Activated naive CD4-positive, alpha-beta T cell treated with anti-CD3 and anti-CD28 coated beads, Interleukin-2, amount 50 U/mL, for 24 hours (primary cell): Measurements from ENCODE around the gene TTC33.
"Not testable (repeated sequence)": the region's sequence is repeated elsewhere in the genome, so short reads cannot be mapped to it uniquely, and the experiment has no call there.

Experiments used
- H3K27ac Mint-ChIP-seq: one replicate; pipeline ENCODE4 v1.8.0; 2021; ENCODE audit warnings: mild to moderate bottlenecking, mixed read lengths
- H3K27me3 Mint-ChIP-seq: one replicate; pipeline ENCODE4 v1.8.0; 2021; ENCODE audit warnings: mixed read lengths
- H3K36me3 Mint-ChIP-seq: one replicate; pipeline ENCODE4 v1.8.0; 2021; ENCODE audit warnings: mixed read lengths
- H3K4me1 Mint-ChIP-seq: one replicate; pipeline ENCODE4 v1.8.0; 2021; ENCODE audit warnings: mixed read lengths
- H3K4me3 Mint-ChIP-seq: one replicate; pipeline ENCODE4 v1.8.0; 2021; ENCODE audit warnings: mild to moderate bottlenecking, mixed read lengths
- H3K9me3 Mint-ChIP-seq: one replicate; pipeline ENCODE4 v1.8.0; 2021; ENCODE audit warnings: mixed read lengths

TTC33 gene

DNA sequence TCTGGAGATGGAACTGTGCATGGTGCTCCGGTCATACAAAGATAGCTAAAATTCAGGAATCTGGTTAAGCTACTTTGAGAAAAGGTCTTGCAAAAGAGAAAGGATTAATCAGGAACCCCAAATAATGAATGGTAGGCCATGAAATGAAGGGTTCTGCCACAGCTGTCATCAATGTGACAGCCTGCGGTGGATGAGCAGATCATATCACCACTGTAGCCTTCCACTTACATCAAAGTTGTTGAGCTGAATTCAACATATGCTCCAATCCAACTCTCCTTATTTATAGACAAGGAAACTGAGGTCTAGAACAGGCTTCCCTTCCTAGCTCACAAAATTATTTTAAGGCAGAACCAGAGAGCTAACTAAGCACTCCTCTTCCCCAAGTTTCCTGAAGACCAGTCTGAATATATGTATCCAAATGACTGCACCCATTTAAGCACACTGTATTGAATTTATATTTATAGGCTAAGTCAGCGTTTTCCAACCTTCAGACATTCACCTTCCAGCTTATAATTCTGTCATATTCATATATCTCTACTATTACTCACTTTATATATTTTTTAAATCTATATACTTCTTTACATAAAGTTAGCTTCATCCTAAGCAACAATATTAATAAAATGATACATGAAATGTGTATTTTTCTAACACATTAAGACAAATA lies 90.0 kb downstream of the TTC33 start:
- Mint-ChIP-seq H3K36me3 (no peaks in the 10 kb centered on the region), H3K27me3 (no peaks in the 10 kb centered on the region), H3K4me3 (no peak overlapping the region), H3K4me1 (peaks cover 26% of the 10 kb centered on the region), H3K9me3 (no peaks in the 10 kb centered on the region), H3K27ac (no peak overlapping the region)

- no peak overlapping the region for H3K4me3 Mint-ChIP-seq
- peaks cover 25% of the 10 kb centered on the region for H3K4me1 Mint-ChIP-seq
- no peaks in the 10 kb centered on the region for H3K9me3 Mint-ChIP-seq
- no peaks in the 10 kb centered on the region for H3K36me3 Mint-ChIP-seq
- H3K27me3 Mint-ChIP-seq: no peaks in the 10 kb centered on the region
- no peak overlapping the region for H3K27ac Mint-ChIP-seq
These were observed 95.0 kb downstream of the TTC33 start for GRCh38 chr5:40660751-40661150.

GRCh38 chr5:40656766-40657165 lies 99.0 kb downstream of the TTC33 start:
- H3K27ac Mint-ChIP-seq: no peak overlapping the region
- H3K36me3 Mint-ChIP-seq: no peaks in the 10 kb centered on the region
- no peaks in the 10 kb centered on the region for H3K27me3 Mint-ChIP-seq
- no peak overlapping the region for H3K4me3 Mint-ChIP-seq
- H3K4me1 Mint-ChIP-seq: peaks cover 64% of the 10 kb centered on the region
- no peaks in the 10 kb centered on the region for H3K9me3 Mint-ChIP-seq

DNA sequence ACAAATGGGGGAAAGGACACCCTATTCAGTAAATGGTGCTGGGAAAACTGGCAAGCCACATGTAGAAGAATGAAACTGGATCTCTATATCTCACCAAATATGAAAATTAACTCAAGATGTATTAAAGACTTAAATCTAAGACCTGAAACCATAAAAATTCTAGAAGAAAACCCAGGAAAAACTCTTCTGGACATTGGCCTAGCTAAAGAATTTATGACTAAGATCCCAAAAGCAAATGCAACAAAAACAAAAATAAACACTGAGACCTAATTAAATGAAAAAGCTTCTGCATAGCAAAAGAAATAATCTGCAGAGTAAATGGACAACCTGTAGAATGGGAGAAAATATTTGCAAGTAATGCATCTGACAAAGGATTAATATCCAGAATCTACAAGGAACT lies 99.7 kb downstream of the TTC33 start:
- not testable (repeated sequence) for H3K27me3 Mint-ChIP-seq, H3K27ac Mint-ChIP-seq, H3K9me3 Mint-ChIP-seq, H3K36me3 Mint-ChIP-seq, H3K4me3 Mint-ChIP-seq
- H3K4me1 Mint-ChIP-seq: peaks cover 64% of the 10 kb centered on the region

DNA sequence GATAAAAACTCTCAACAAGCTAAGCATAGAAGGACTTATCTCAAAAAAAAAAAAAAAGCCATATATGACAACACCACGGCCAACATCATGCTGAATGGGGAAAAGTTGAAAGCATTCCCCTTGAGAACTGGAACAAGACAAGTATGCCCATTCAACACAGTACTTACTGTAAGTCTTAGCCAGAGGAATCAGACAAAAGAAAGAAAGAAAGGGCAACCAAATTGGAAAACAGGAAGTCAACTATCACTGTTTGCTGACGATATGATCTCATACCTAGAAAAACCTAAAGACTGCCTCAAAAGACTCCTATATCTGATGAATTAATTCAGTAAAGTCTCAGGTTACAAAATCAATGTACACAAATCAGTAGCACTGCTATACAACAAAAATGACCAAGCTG lies 100.6 kb downstream of the TTC33 start:
- peak overlapping the region; percentile 94 for H3K27ac Mint-ChIP-seq
- no peaks in the 10 kb centered on the region for H3K27me3 Mint-ChIP-seq
- no peaks in the 10 kb centered on the region for H3K36me3 Mint-ChIP-seq
- no peaks in the 10 kb centered on the region for H3K9me3 Mint-ChIP-seq
- H3K4me1 Mint-ChIP-seq: peaks cover 70% of the 10 kb centered on the region
- H3K4me3 Mint-ChIP-seq: peak overlapping the region; percentile 84

DNA sequence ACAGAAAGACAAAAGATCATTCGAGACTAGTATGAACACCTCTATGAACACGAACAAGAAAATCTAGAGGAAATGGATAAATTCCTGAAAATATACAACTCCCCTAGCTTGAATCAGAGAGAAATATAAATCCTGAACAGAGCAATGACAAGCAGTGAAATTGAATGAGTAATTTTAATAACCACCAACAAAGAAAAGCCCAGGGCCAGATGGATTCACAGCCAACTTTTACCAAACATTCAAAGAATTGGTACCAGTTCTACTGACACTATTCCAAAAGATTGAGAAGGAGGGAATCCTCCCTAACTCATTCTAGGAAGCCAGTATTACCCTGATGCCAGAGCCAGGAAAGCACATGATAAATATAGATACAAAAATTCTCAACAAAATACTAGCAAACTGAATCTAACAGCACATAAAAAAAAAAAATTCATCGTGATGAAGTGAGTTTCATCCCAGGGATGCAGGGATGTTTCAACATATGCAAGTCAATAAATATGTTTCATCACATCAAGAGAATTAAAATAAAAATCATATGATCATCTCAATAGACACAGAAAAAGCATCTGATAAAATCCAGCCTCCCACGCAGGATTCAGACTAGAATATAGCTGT lies 101.3 kb downstream of the TTC33 start:
- H3K27ac Mint-ChIP-seq: peak overlapping the region; percentile 91
- H3K4me3 Mint-ChIP-seq: peak overlapping the region; percentile 84
- H3K27me3 Mint-ChIP-seq: no peaks in the 10 kb centered on the region
- H3K4me1 Mint-ChIP-seq: peaks cover 77% of the 10 kb centered on the region
- H3K36me3 Mint-ChIP-seq: no peaks in the 10 kb centered on the region
- no peaks in the 10 kb centered on the region for H3K9me3 Mint-ChIP-seq

DNA sequence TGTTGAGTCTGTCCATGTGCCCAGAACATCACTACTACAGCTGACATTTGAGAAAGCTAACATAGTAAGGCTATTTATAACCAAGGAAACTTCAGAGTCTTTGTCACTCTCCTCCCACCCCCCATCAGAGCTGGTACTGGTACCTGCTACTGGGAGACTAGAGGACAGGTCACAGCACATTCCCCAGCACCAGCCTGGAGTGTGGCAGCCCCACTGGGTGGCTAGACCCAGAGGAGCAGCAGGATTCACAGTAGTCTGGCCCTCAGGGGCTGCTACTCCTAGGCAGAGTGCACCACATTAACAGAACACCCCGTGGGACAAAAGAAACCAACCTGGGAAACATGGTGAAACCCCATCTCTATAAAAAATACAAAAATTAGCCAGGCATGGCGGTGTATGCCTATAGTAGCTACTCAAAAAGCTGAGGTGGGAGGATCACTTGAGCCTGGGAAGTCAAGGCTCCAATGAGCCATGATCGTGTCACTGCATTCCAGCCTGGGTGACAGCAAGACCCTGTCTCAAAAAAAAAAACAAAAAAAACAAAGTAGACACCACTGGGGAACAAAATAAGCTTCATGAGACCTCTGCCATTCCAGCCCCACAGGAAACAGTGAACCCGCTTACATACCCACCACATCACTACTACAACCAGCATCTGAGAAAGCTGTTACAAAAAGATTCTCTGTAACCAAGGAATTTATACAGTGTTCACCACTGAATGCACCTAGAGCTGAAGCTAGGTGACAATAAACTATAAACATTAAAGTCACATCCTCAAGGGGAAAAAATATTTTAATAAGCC lies 102.3 kb downstream of the TTC33 start:
- peak overlapping the region; percentile 84 for H3K4me3 Mint-ChIP-seq
- peaks cover 81% of the 10 kb centered on the region for H3K4me1 Mint-ChIP-seq
- H3K27ac Mint-ChIP-seq: peak overlapping the region; percentile 91
- no peaks in the 10 kb centered on the region for H3K27me3 Mint-ChIP-seq
- H3K36me3 Mint-ChIP-seq: no peaks in the 10 kb centered on the region
- H3K9me3 Mint-ChIP-seq: no peaks in the 10 kb centered on the region

DNA sequence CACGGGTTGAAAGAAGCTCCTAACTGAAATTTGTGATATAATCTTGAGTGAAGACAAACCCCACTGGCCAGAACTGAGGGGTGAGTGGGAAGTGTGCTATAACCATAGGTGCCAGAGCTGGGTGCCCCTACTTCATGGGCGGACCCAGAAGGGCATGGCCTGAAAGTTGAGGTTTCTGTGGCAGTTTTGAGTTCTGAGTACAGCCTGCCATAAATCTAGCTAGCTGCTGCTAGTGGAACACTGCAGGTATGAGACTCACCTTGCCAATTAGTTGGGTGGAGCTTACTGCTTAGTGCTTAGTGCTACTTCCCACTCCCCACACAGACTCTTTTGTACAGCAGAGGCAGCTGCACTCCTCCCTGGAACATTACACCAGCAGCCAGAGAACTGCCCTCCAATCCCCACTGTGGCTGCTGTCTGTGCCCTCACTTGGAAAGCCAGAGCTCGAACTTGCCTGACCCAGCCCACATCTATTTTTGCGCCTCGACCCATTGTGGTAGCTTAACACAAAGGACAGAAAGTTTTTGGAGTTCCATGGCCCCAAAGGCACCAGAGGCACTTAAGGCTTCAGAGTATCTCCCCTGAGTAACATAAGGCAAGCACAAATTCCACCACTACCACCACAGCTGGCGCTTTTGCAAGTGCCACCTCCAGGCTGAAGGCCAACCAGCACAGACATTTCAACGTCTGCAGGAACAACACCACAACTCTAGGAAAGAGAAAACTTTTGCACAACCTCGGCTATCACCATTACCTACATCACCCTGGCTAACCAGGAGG lies 103.1 kb downstream of the TTC33 start:
- H3K27ac Mint-ChIP-seq: peak overlapping the region; percentile 91
- no peaks in the 10 kb centered on the region for H3K27me3 Mint-ChIP-seq
- H3K4me1 Mint-ChIP-seq: peaks cover 77% of the 10 kb centered on the region
- peak overlapping the region; percentile 49 for H3K4me3 Mint-ChIP-seq
- H3K36me3 Mint-ChIP-seq: no peaks in the 10 kb centered on the region
- H3K9me3 Mint-ChIP-seq: no peaks in the 10 kb centered on the region

DNA sequence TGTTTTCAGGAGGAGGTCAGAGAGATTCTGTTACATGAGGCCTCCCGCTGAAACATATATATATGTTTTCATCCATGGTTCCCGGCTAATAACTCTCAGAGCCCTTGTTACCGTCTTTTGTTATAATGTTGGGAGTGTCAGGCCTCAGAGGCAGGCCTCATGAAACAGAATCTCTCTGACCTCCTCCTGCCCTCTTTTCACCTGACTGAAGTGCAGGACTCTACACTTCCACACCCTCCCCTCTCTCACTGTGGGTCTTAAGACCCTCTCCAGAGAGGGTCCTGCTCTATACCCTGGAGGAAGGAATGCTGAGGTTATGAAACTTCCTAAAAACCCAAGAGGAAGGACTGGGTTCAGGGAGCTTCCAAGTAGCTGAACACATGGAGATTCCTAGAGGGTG lies 104.6 kb downstream of the TTC33 start:
- Mint-ChIP-seq H3K4me3 (no peak overlapping the region), H3K27me3 (no peaks in the 10 kb centered on the region)

DNA sequence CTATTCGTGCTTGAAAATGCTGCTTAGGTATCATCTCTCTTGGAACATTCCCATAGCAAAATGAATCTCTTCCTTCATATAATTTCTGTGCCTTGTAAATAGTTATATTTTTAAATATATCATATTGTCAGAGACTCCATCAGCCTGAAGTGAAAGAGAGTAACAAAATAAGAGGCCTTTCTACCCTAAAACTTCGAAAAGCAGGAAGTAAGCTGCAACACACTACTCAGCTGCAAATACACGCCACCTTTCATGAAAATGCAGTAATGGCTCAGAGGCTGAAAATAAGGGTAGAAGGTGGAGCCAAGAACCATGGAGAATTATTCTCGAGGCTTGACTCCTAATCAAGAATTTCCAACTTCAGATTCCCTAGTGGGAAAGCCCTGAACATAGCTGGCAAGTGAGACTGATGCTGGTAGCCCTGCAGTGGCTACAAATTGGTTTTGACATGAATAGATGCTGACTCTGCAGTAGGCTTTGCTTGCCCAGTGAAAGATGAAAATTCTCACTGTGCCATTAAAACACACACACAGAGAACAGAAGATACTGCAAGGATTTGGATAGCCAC lies 106.2 kb downstream of the TTC33 start:
- Mint-ChIP-seq H3K9me3 (no peaks in the 10 kb centered on the region), H3K27me3 (no peaks in the 10 kb centered on the region), H3K4me1 (peaks cover 55% of the 10 kb centered on the region), H3K4me3 (no peak overlapping the region), H3K27ac (peak overlapping the region; percentile 56), H3K36me3 (no peaks in the 10 kb centered on the region)

More for the DNA sequence above, 104.6 kb downstream of the TTC33 start:
- H3K27ac Mint-ChIP-seq: no peak overlapping the region
- H3K9me3 Mint-ChIP-seq: no peaks in the 10 kb centered on the region
- H3K4me1 Mint-ChIP-seq: peaks cover 72% of the 10 kb centered on the region
- no peaks in the 10 kb centered on the region for H3K36me3 Mint-ChIP-seq

GRCh38 chr5:40648150-40648549 lies 107.6 kb downstream of the TTC33 start:
- H3K27ac Mint-ChIP-seq: no peak overlapping the region
- H3K4me3 Mint-ChIP-seq: no peak overlapping the region
- no peaks in the 10 kb centered on the region for H3K9me3 Mint-ChIP-seq
- H3K36me3 Mint-ChIP-seq: peaks cover 2% of the 10 kb centered on the region
- peaks cover 41% of the 10 kb centered on the region for H3K4me1 Mint-ChIP-seq
- H3K27me3 Mint-ChIP-seq: no peaks in the 10 kb centered on the region

DNA sequence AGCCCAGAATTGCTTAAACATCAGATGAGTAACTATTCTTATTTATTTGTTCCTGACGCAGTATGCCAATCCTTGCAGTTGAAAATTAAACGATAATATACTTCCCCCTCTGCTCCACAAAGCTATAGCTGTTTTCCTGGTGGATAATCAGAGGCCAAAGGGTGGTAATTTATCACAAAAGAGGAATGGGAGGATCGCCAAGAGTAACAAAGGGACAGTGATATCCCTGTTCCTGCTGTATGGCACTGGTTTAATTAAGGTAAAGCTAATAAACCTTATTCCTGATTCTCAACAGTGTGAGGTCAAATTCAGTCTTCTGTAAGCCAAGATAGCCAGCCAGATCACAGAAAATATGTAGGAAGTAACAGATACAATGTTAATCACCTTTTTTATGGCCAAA lies 109.5 kb downstream of the TTC33 start:
- H3K9me3 Mint-ChIP-seq: no peaks in the 10 kb centered on the region
- H3K27ac Mint-ChIP-seq: no peak overlapping the region
- H3K27me3 Mint-ChIP-seq: no peaks in the 10 kb centered on the region
- H3K4me1 Mint-ChIP-seq: peaks cover 30% of the 10 kb centered on the region
- H3K36me3 Mint-ChIP-seq: peaks cover 2% of the 10 kb centered on the region
- H3K4me3 Mint-ChIP-seq: no peak overlapping the region

DNA sequence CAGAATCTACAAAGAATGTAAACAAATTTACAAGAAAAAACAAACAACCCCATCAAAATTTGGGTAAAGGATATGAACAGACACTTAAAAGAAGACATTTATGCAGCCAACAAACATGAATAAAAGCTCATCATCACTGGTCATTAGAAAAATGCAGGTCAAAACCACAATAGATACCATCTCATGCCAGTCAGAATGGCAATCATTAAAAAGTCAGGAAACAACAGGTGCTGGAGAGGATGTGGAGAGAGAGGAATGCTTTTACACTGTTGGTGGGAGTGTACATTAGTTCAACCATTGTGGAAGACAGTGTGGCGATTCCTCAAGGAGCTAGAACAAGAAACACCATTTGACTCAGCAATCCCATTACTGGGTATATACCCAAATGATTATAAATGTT lies 116.2 kb downstream of the TTC33 start:
- peaks cover 19% of the 10 kb centered on the region for H3K9me3 Mint-ChIP-seq
- H3K4me1 Mint-ChIP-seq, H3K4me3 Mint-ChIP-seq, H3K27me3 Mint-ChIP-seq, H3K27ac Mint-ChIP-seq: not testable (repeated sequence)
- peaks cover 25% of the 10 kb centered on the region for H3K36me3 Mint-ChIP-seq

GRCh38 chr5:40634593-40634992 lies 121.2 kb downstream of the TTC33 start:
- no peak overlapping the region for H3K27ac Mint-ChIP-seq
- peaks cover 6% of the 10 kb centered on the region for H3K4me1 Mint-ChIP-seq
- H3K9me3 Mint-ChIP-seq: peaks cover 19% of the 10 kb centered on the region

GRCh38 chr5:40634154-40634553 lies 121.6 kb downstream of the TTC33 start:
- peaks cover 22% of the 10 kb centered on the region for H3K36me3 Mint-ChIP-seq
- peaks cover 6% of the 10 kb centered on the region for H3K4me1 Mint-ChIP-seq
- peaks cover 19% of the 10 kb centered on the region for H3K9me3 Mint-ChIP-seq
- H3K27me3 Mint-ChIP-seq: no peaks in the 10 kb centered on the region
- no peak overlapping the region for H3K4me3 Mint-ChIP-seq
- no peak overlapping the region for H3K27ac Mint-ChIP-seq

More at GRCh38 chr5:40634593-40634992, 121.2 kb downstream of the TTC33 start:
- Mint-ChIP-seq H3K36me3 (peaks cover 23% of the 10 kb centered on the region), H3K27me3 (no peaks in the 10 kb centered on the region), H3K4me3 (no peak overlapping the region)
